AG10803 (cell line): ENCODE results near the gene RMDN3.

Experiments
- DNase-seq: peaks from one replicate; pipeline ENCODE4 v3.0.0; 2010; ENCODE audit warnings: low read depth
- H3K4me3 ChIP-seq: 2 replicates; pipeline ENCODE4 v1.5.1; 2011; ENCODE audit warnings: mild to moderate bottlenecking, low read length, control low read depth
- TF ChIP-seq, protein P1 (sequence below): conservative IDR thresholded peaks from 2 replicates; pipeline ENCODE4 v1.5.1; 2011; ENCODE audit warnings: mild to moderate bottlenecking, low read length, control low read depth, inconsistent platforms

Gene RMDN3

DNA sequence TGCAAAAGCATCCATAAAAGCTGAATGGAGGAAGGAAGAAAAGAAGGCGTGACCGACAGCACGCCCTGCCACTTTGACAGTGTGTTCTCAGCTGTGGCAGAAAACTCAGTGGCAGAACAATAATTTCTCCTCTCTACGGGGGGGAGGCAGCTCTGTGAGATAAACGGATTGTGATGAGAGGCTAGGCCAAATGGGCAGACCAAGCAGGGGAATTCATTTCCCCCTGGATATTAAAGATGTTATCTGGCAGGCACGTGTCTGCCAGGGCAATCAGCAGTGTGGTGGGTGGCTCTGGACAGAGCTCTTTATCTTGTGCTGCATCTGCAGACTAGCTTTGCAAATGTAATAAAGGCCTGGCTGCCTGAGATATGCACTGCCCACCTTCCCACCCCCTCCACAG lies 1.9 kb upstream of the RMDN3 start:
- DNase-seq, result no peak
- TF ChIP-seq, protein P1, sequence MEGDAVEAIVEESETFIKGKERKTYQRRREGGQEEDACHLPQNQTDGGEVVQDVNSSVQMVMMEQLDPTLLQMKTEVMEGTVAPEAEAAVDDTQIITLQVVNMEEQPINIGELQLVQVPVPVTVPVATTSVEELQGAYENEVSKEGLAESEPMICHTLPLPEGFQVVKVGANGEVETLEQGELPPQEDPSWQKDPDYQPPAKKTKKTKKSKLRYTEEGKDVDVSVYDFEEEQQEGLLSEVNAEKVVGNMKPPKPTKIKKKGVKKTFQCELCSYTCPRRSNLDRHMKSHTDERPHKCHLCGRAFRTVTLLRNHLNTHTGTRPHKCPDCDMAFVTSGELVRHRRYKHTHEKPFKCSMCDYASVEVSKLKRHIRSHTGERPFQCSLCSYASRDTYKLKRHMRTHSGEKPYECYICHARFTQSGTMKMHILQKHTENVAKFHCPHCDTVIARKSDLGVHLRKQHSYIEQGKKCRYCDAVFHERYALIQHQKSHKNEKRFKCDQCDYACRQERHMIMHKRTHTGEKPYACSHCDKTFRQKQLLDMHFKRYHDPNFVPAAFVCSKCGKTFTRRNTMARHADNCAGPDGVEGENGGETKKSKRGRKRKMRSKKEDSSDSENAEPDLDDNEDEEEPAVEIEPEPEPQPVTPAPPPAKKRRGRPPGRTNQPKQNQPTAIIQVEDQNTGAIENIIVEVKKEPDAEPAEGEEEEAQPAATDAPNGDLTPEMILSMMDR, result no peak
- no peak overlapping the region for H3K4me3 ChIP-seq

DNA sequence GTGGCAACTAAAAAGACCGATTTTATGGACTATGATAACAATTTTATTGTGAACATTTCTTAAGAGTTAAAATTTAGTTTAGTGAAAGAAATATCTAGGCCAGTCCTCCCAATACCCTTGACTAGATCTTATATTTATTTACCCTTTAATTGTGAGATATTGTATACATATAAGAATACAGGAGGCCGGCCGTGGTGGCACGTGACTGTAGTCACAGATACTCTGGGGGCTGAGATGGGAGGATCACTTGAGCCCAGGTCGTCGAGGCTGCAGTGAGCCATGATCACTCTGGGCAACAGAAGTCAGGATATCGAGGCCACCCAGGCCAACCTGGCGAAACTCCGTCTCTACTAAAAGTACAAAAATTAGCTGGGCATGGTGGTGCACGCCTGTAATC lies 756 bp upstream of the RMDN3 start:
- H3K4me3 ChIP-seq, result peak overlapping the region; percentile 95
- no peak for DNase-seq
- TF ChIP-seq, protein P1, result no peak

DNA sequence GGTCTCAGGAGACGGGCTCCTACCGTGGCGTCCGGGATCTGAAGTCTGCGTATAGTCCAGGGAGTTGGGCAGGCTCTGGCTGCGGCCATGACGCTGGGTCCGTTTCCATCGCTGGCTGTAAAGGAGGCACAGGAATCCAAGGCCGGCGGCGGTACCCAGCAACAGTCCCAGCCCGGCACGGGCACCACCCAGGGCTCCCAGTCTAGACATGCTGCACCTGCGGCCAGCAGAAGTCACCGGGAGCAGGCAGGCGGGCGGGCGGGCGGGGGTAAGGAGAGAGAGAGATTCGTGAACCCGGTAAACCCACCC lies 526 bp downstream of the RMDN3 start:
- peak overlapping the region; percentile 93 for H3K4me3 ChIP-seq
- peak; percentile 15 for DNase-seq
- TF ChIP-seq, protein P1, result no peak

DNA sequence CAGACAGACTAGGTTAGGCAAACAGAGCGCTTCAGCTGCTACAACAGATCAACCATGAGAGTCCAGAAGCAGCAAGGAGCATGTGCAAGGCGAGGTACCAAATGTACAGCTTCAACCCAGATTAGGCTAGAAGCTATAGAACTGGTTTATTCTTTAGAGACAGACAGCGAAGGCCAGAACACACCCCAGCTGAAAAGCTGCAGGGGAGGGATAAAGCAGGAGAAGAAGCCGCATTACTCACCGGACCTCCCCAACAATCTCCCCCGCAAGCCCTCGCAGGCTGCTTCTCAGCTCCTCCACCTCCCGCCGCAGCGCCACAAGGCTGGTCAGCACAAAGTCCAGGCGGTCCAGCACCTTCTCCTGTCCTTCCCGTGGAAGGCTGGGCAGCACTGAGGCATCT lies 3.3 kb downstream of the RMDN3 start:
- DNase-seq, result no peak
- TF ChIP-seq, protein P1, result no peak
- H3K4me3 ChIP-seq, result no peak overlapping the region

DNA sequence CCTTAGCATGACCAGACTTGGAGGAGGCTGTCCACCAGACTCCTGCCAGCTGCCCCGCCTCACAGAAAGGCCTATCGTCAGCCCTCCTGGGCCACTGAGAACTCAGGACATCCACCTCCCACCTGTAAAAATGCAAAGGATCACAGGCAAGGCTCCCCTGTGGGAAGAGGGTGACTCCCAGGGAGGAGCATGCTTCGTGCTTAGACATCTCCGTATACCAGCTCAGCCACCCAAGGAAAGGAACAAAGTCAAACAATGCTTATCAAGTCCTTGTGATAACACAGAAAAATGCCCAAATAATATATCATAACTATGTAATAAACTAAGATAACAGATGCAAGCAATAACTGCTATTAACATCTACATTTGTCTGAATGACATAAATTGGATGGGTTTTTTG lies 4.2 kb downstream of the RMDN3 start:
- no peak overlapping the region for H3K4me3 ChIP-seq
- TF ChIP-seq, protein P1, result no peak
- DNase-seq, result no peak

DNA sequence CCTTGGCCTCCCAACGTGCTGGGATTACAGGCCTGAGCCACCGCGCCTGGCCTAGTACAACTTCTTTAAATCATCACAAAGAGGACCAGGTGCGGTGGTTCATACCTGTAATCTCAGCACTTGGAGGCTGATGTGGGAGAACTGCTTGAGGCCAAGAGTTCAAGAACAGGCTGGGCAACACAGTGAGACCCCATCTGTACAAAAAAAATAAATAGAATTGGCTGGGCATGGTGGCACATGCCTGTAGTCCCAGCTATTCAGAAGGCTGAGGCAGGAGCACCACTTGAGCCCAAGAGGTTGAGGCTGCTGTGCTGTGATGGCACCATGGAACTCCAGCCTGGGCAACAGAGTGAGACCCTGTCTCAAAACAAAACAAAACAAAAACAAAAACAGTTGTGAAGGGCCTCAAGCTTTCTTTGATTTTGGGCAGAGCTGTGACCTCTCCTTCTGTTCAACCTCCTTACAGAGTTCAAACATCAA lies 5.9 kb downstream of the RMDN3 start:
- DNase-seq, result no peak
- TF ChIP-seq, protein P1, result no peak
- no peak overlapping the region for H3K4me3 ChIP-seq

DNA sequence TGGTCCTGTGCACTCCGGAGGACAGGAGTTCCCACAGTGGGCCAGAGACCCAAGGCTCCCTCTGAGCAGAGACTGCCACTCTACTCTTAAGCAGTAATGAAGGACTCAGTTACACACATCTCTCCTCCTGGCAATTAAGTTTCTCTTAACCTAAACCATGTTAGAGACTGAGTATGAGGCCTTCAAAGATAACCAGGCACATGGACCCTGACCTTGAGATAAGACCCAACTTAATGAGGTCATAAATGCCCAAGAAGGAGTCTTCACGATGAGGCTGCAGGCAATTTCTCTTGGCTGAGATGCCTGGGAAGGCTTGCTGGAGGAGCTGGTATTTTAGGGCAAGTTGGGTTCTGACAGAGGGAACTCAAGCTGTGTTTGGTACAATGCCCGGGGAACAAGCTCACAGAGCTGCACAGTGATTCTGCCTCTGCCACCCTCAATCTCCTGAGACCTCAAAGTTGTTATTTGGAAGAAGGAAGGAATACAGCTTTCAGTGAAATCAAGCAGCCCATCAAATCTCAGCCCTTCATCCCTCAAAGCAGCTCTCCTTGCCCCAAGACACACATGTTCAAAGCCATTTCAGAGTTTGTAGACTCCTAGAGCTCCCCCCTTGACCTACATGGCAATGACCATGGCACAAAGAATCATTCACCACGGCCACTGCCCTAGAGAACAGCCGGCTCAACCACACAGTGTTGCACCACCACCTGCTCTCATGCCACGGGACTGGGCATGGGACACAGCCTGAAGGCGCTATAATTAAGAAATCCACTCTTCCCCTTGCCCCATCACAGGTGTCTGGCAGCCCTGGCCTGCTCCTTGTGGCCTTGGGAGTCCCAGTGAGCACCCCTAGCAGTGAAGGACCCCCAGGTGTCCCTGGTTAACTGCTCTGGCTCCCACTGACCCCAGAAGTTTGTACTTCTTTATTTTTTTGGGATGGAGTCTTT lies 7.1 kb downstream of the RMDN3 start:
- TF ChIP-seq, protein P1, result no peak
- no peak for DNase-seq
- H3K4me3 ChIP-seq, result no peak overlapping the region
